Endodermal cell (in vitro differentiated cells): ENCODE data around the gene SMR3B. TPM values are rescaled to one million over a fixed set of nuclear protein-coding genes. Genes with fewer than 3 reads are reported as not detected.

Source experiments
- DNase-seq: peaks from one replicate; pipeline ENCODE4 v3.0.0-alpha.2; 2017
- H3K27ac ChIP-seq: 2 replicates; pipeline ENCODE4 v1.5.1; 2013; ENCODE audit warnings: mild to moderate bottlenecking, low read depth, low read length, moderate library complexity
- H3K27me3 ChIP-seq: 2 replicates; pipeline ENCODE4 v1.6.1; 2013; ENCODE audit warnings: mild to moderate bottlenecking, low read length, moderate library complexity; ENCODE audit not compliant: insufficient read depth, control insufficient read depth, poor library complexity, severe bottlenecking
- H3K36me3 ChIP-seq: 2 replicates; pipeline ENCODE4 v1.7.0; 2013; ENCODE audit warnings: mild to moderate bottlenecking, low read length, moderate library complexity; ENCODE audit not compliant: control insufficient read depth, insufficient read depth
- H3K4me1 ChIP-seq: one replicate; pipeline ENCODE4 v1.7.0; 2013; ENCODE audit warnings: low read length; ENCODE audit not compliant: control insufficient read depth, insufficient read depth
- H3K4me3 ChIP-seq: 2 replicates; pipeline ENCODE4 v1.5.1; 2013; ENCODE audit warnings: mild to moderate bottlenecking, low read length, moderate library complexity
- H3K9ac ChIP-seq: 2 replicates; pipeline ENCODE4 v1.6.1; 2013; ENCODE audit warnings: mild to moderate bottlenecking, low read length, moderate library complexity; ENCODE audit not compliant: poor library complexity, severe bottlenecking; ENCODE audit errors: extremely low read depth
- H3K9me3 ChIP-seq: 2 replicates; pipeline ENCODE4 v1.6.1; 2013; ENCODE audit warnings: mild to moderate bottlenecking, low read length, moderate library complexity; ENCODE audit not compliant: control insufficient read depth
- H3K27ac Mint-ChIP-seq: 2 replicates; pipeline ENCODE4 v1.8.0; 2020; ENCODE audit warnings: mixed read lengths
- H3K27me3 Mint-ChIP-seq: 2 replicates; pipeline ENCODE4 v1.8.0; 2021; ENCODE audit warnings: mild to moderate bottlenecking, mixed read lengths; ENCODE audit not compliant: insufficient read depth
- H3K36me3 Mint-ChIP-seq: 2 replicates; pipeline ENCODE4 v1.8.0; 2020; ENCODE audit warnings: low read depth, mixed read lengths
- H3K4me1 Mint-ChIP-seq: 2 replicates; pipeline ENCODE4 v1.8.0; 2020; ENCODE audit warnings: mixed read lengths
- H3K4me3 Mint-ChIP-seq: 2 replicates; pipeline ENCODE4 v1.8.0; 2020; ENCODE audit warnings: mild to moderate bottlenecking, moderate library complexity, mixed read lengths
- H3K9me3 Mint-ChIP-seq: 2 replicates; pipeline ENCODE4 v1.8.0; 2020; ENCODE audit warnings: mild to moderate bottlenecking, mixed read lengths
- WGBS, 2 experiments: methylation state at CpG; one replicate each; pipeline versions ENCODE4 v1.1.5 to v1.1.7; 2013; ENCODE audit warnings: missing lambda C conversion rate in 2 of 2, mixed read lengths in 1 of 2; ENCODE audit not compliant: insufficient coverage in 1 of 2, insufficient read length in 1 of 2; 5-methylcytosine and 5-hydroxymethylcytosine counted together
- total RNA-seq, 2 donors: library from RNA; stranded (reverse); fragmentation: NEBNext Ultra II Directional in 1 of 2; extraction: Animal tissue kit (Norgen Biotek cat#: 25700) in 1 of 2; gene quantifications; 2 replicates in 1 of 2; 3 replicates in 1 of 2; pipeline ENCODE4 v1.2.1, GENCODE V29; 2021
- TF ChIP-seq, protein P1 (sequence below): fragments of 200-600 bp; sonication (generic); conservative IDR thresholded peaks from 2 replicates; pipeline ENCODE4 v1.5.0; 2021; ENCODE audit warnings: antibody characterized with exemption, mild to moderate bottlenecking

Gene SMR3B
- total RNA-seq, 2 donors from 2014 or later = not detected

DNA sequence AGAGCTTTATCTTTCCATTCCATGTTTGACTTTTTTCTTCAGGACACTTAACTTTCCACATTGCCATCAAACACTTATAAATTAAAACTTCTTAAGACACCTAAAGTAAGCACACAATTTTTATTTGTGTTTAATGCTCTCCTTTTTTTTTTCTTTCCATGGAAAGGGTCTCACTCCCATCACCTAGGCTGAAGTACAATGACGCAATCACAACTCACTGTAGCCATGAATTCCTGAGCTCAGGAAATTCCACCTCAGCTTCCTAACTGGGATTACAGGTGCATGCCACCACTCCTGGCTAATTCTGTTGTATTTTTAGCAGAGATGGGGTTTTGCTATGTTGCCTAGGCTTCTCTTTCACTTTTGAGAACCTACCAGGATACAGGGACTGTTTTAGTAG lies 15.1 kb upstream of the SMR3B start:
- H3K27ac Mint-ChIP-seq = no peak overlapping the region

DNA sequence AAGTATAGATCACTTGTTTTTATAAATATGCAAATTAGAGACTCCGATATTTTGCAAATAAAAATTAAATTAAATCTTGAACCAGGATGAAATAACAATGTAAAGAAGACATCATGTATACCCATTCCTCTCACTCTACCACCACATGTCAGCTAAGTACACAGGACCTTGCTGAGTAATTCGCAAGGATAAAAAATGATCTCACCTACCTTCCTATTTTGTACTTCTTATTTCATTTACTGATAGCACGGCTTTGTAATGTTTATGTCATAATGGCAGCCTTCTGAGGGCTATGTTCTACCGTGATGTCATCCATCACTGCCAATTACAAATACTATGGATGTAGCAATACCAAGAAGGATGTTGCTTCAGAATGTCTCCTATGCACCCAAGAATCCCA lies 10.9 kb upstream of the SMR3B start:
- Mint-ChIP-seq H3K27me3 (no peaks in the 10 kb centered on the region), H3K9me3 (no peaks in the 10 kb centered on the region), H3K4me1 (no peaks in the 10 kb centered on the region), H3K4me3 (no peak overlapping the region), H3K27ac (no peak overlapping the region), H3K36me3 (no peaks in the 10 kb centered on the region)
- Histone ChIP-seq H3K4me1 (no peaks in the 10 kb centered on the region), H3K36me3 (no peaks in the 10 kb centered on the region), H3K9me3 (no peaks in the 10 kb centered on the region), H3K27ac (no peak overlapping the region), H3K4me3 (no peak overlapping the region), H3K27me3 (no peaks in the 10 kb centered on the region), H3K9ac (no peak overlapping the region)
- DNase-seq = no peak
- TF ChIP-seq, protein P1, sequence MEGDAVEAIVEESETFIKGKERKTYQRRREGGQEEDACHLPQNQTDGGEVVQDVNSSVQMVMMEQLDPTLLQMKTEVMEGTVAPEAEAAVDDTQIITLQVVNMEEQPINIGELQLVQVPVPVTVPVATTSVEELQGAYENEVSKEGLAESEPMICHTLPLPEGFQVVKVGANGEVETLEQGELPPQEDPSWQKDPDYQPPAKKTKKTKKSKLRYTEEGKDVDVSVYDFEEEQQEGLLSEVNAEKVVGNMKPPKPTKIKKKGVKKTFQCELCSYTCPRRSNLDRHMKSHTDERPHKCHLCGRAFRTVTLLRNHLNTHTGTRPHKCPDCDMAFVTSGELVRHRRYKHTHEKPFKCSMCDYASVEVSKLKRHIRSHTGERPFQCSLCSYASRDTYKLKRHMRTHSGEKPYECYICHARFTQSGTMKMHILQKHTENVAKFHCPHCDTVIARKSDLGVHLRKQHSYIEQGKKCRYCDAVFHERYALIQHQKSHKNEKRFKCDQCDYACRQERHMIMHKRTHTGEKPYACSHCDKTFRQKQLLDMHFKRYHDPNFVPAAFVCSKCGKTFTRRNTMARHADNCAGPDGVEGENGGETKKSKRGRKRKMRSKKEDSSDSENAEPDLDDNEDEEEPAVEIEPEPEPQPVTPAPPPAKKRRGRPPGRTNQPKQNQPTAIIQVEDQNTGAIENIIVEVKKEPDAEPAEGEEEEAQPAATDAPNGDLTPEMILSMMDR = no peak
- WGBS, 2 experiments = 95 to 100% methylated on average over 2 to 3 of the region's 4 CpGs

More for the DNA sequence above, 15.1 kb upstream of the SMR3B start:
- TF ChIP-seq, protein P1 = no peak
- Histone ChIP-seq H3K27me3 (no peaks in the 10 kb centered on the region), H3K9ac (no peak overlapping the region), H3K27ac (no peak overlapping the region), H3K36me3 (no peaks in the 10 kb centered on the region), H3K4me3 (no peak overlapping the region), H3K4me1 (no peaks in the 10 kb centered on the region), H3K9me3 (no peaks in the 10 kb centered on the region)
- no peaks in the 10 kb centered on the region for H3K27me3 Mint-ChIP-seq
- DNase-seq = no peak
- H3K4me3 Mint-ChIP-seq = no peak overlapping the region
- no peaks in the 10 kb centered on the region for H3K9me3 Mint-ChIP-seq
- 91% methylated on average over 1 of the region's 1 CpG; no CpG with 5 or more reads in 1 of the 2 experiments for WGBS, 2 experiments
- no peaks in the 10 kb centered on the region for H3K4me1 Mint-ChIP-seq
- no peaks in the 10 kb centered on the region for H3K36me3 Mint-ChIP-seq

- Histone ChIP-seq H3K9ac (no peak overlapping the region), H3K36me3 (no peaks in the 10 kb centered on the region), H3K4me1 (no peaks in the 10 kb centered on the region), H3K27ac (no peak overlapping the region), H3K4me3 (no peak overlapping the region), H3K9me3 (no peaks in the 10 kb centered on the region), H3K27me3 (no peaks in the 10 kb centered on the region)
- no peaks in the 10 kb centered on the region for H3K36me3 Mint-ChIP-seq
- TF ChIP-seq, protein P1 = no peak
- no peaks in the 10 kb centered on the region for H3K27me3 Mint-ChIP-seq
- WGBS, 2 experiments = 89 to 93% methylated on average over 3 of the region's 3 CpGs
- H3K4me3 Mint-ChIP-seq = no peak overlapping the region
- no peak for DNase-seq
- H3K9me3 Mint-ChIP-seq = no peaks in the 10 kb centered on the region
- H3K27ac Mint-ChIP-seq = no peak overlapping the region
- H3K4me1 Mint-ChIP-seq = no peaks in the 10 kb centered on the region
Measured at GRCh38 chr4:70372760-70373159, 10.2 kb upstream of the SMR3B start.
